ENCODE data around the gene TOB1.

DNA sequence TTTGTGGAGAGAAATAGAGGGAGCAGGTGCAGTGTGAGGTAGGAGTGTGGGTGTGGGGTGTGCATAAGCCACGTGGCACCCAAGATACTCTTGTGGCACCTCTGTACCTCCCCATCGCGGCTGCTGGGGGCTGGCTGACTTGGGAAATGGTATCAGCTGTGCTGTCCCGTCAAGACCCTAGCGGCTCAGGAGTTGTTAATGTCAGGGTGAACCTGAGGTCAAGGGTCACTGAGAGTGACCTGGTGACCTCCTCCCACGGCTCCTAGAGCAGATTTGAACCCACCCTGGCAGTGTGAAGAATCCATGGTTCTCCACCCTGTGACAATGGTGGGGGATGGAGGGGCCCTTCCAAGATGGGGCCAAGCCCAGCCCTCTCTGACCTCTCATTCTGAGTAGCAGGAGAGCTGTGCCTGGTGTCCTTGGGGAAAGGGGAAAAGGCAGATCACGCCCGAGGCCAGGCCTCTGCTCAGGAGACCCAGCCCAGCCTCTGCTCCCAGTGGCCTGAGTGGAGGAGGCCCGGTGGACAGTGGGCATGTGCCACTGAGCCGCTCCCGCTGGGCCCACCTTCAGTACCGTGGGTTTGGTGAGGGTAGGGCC lies 33.8 kb downstream of the TOB1 start:
- TF ChIP-seq, protein P1, sequence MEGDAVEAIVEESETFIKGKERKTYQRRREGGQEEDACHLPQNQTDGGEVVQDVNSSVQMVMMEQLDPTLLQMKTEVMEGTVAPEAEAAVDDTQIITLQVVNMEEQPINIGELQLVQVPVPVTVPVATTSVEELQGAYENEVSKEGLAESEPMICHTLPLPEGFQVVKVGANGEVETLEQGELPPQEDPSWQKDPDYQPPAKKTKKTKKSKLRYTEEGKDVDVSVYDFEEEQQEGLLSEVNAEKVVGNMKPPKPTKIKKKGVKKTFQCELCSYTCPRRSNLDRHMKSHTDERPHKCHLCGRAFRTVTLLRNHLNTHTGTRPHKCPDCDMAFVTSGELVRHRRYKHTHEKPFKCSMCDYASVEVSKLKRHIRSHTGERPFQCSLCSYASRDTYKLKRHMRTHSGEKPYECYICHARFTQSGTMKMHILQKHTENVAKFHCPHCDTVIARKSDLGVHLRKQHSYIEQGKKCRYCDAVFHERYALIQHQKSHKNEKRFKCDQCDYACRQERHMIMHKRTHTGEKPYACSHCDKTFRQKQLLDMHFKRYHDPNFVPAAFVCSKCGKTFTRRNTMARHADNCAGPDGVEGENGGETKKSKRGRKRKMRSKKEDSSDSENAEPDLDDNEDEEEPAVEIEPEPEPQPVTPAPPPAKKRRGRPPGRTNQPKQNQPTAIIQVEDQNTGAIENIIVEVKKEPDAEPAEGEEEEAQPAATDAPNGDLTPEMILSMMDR (conservative IDR thresholded peaks at IDR 0.05; ENCODE audit: low read depth, low read length): no peak
- TF ChIP-seq EZH2 (IDR thresholded peaks at IDR 0.05; ENCODE audit: borderline replicate concordance, low read depth, low read length, poor library complexity, severe bottlenecking): no peak

Data from A673 (cell line).